SK-N-SH (cell line): ENCODE measurements around the gene TK2.
"Not testable (repeated sequence)": the region's sequence is repeated elsewhere in the genome, so short reads cannot be mapped to it uniquely, and the experiment has no call there.

Source experiments
- TAF1 ChIP-seq: IDR thresholded peaks from 2 replicates; pipeline ENCODE4 v1.6.1; 2012; ENCODE audit warnings: low read depth, mild to moderate bottlenecking, low read length, moderate library complexity, borderline replicate concordance
- TEAD4 ChIP-seq: IDR thresholded peaks from 2 replicates; pipeline ENCODE4 v1.4.0; 2012; ENCODE audit warnings: mild to moderate bottlenecking, borderline replicate concordance; ENCODE audit not compliant: insufficient read depth
- TF ChIP-seq, protein P1 (sequence below): IDR thresholded peaks from 2 replicates; pipeline ENCODE4 v1.4.0; 2012; ENCODE audit warnings: low read depth, borderline replicate concordance
- TF ChIP-seq, protein P2 (sequence below): fragments of 200-600 bp; sonication (generic); IDR thresholded peaks from 2 replicates; pipeline ENCODE4 v1.6.1; 2017; ENCODE audit warnings: antibody characterized with exemption, mild to moderate bottlenecking, moderate library complexity

DNA sequence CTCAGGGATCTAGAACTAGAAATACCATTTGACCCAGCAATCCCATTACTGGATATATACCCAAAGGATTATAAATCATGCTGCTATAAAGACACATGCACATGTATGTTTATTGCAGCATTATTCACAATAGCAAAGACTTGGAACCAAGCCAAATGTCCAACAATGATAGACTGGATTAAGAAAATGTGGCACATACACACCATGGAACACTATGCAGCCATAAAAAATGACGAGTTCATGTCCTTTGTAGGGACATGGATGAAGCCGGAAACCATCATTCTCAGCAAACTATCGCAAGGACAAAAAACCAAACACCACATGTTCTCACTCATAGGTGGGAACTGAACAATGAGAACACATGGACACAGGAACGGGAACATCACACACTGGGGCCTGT lies 48.4 kb downstream of the TK2 start:
- TF ChIP-seq, protein P1, sequence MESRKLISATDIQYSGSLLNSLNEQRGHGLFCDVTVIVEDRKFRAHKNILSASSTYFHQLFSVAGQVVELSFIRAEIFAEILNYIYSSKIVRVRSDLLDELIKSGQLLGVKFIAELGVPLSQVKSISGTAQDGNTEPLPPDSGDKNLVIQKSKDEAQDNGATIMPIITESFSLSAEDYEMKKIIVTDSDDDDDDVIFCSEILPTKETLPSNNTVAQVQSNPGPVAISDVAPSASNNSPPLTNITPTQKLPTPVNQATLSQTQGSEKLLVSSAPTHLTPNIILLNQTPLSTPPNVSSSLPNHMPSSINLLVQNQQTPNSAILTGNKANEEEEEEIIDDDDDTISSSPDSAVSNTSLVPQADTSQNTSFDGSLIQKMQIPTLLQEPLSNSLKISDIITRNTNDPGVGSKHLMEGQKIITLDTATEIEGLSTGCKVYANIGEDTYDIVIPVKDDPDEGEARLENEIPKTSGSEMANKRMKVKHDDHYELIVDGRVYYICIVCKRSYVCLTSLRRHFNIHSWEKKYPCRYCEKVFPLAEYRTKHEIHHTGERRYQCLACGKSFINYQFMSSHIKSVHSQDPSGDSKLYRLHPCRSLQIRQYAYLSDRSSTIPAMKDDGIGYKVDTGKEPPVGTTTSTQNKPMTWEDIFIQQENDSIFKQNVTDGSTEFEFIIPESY: not testable (repeated sequence)
- TF ChIP-seq, protein P2, sequence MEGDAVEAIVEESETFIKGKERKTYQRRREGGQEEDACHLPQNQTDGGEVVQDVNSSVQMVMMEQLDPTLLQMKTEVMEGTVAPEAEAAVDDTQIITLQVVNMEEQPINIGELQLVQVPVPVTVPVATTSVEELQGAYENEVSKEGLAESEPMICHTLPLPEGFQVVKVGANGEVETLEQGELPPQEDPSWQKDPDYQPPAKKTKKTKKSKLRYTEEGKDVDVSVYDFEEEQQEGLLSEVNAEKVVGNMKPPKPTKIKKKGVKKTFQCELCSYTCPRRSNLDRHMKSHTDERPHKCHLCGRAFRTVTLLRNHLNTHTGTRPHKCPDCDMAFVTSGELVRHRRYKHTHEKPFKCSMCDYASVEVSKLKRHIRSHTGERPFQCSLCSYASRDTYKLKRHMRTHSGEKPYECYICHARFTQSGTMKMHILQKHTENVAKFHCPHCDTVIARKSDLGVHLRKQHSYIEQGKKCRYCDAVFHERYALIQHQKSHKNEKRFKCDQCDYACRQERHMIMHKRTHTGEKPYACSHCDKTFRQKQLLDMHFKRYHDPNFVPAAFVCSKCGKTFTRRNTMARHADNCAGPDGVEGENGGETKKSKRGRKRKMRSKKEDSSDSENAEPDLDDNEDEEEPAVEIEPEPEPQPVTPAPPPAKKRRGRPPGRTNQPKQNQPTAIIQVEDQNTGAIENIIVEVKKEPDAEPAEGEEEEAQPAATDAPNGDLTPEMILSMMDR: not testable (repeated sequence)
- TF ChIP-seq TEAD4, TAF1: not testable (repeated sequence)
